DOHH2 (cell line): ENCODE measurements around the gene CABP4.

ENCODE experiments used
- H3F3A ChIP-seq: fragments of 200-600 bp; sonication (generic), shearing (Covaris generic); 2 replicates; pipeline ENCODE4 v1.6.0; 2016; ENCODE audit warnings: antibody characterized with exemption, mild to moderate bottlenecking; ENCODE audit not compliant: control insufficient read depth, insufficient read depth
- H3K27ac ChIP-seq: fragments of 200-600 bp; sonication (generic); 2 replicates; pipeline ENCODE4 v1.5.1; 2014; ENCODE audit warnings: low read depth, mild to moderate bottlenecking, low read length, moderate library complexity
- H3K27me3 ChIP-seq: fragments of 200-600 bp; sonication (generic); 2 replicates; pipeline ENCODE4 v1.6.1; 2014; ENCODE audit warnings: mild to moderate bottlenecking, low read length, mixed read lengths; ENCODE audit not compliant: control insufficient read depth
- H3K36me3 ChIP-seq: fragments of 200-600 bp; sonication (generic); 2 replicates; pipeline ENCODE4 v1.6.1; 2014; ENCODE audit warnings: mild to moderate bottlenecking, low read length, moderate library complexity, mixed read lengths; ENCODE audit not compliant: control insufficient read depth
- H3K4me1 ChIP-seq: fragments of 200-600 bp; sonication (generic); 2 replicates; pipeline ENCODE4 v1.6.1; 2014; ENCODE audit warnings: mild to moderate bottlenecking, low read length, mixed read lengths; ENCODE audit not compliant: control insufficient read depth
- H3K4me2 ChIP-seq: fragments of 200-600 bp; sonication (generic); 2 replicates; pipeline ENCODE4 v1.6.0; 2014; ENCODE audit warnings: mild to moderate bottlenecking, low read length, moderate library complexity
- H3K4me3 ChIP-seq: fragments of 200-600 bp; sonication (generic); 2 replicates; pipeline ENCODE4 v1.5.1; 2014; ENCODE audit warnings: mild to moderate bottlenecking, low read length, mixed read lengths
- H3K79me2 ChIP-seq: fragments of 200-600 bp; sonication (generic); 2 replicates; pipeline ENCODE4 v1.6.1; 2014; ENCODE audit warnings: mild to moderate bottlenecking, low read length, mixed read lengths; ENCODE audit not compliant: control insufficient read depth
- H3K9me2 ChIP-seq: fragments of 200-600 bp; sonication (generic); replicated peaks from 2 replicates; pipeline ENCODE4 v1.6.1; 2014; ENCODE audit warnings: mild to moderate bottlenecking, low read length, mixed read lengths; ENCODE audit not compliant: control insufficient read depth
- H3K9me3 ChIP-seq: fragments of 200-600 bp; sonication (generic); 2 replicates; pipeline ENCODE4 v1.6.1; 2014; ENCODE audit warnings: antibody characterized with exemption, low read length, mixed read lengths; ENCODE audit not compliant: control insufficient read depth, insufficient read depth
- H4K20me1 ChIP-seq: fragments of 200-600 bp; sonication (generic); 2 replicates; pipeline ENCODE4 v1.6.0; 2014; ENCODE audit warnings: low read depth, mild to moderate bottlenecking, antibody characterized with exemption, low read length, moderate library complexity; ENCODE audit not compliant: control insufficient read depth, insufficient read depth
- EZH2phosphoT487 ChIP-seq: fragments of 200-600 bp; sonication (generic); IDR thresholded peaks from 2 replicates; pipeline ENCODE4 v1.6.1; 2017; ENCODE audit warnings: borderline replicate concordance, mild to moderate bottlenecking, antibody characterized with exemption, low read length, moderate library complexity, mixed read lengths
- TF ChIP-seq, protein P1 (sequence below): fragments of 200-600 bp; sonication (generic); IDR thresholded peaks from one replicate; pipeline ENCODE4 v1.5.1; 2014; ENCODE audit warnings: antibody characterized with exemption, mild to moderate bottlenecking, low read depth, low read length; ENCODE audit not compliant: poor library complexity, severe bottlenecking

Gene CABP4

DNA sequence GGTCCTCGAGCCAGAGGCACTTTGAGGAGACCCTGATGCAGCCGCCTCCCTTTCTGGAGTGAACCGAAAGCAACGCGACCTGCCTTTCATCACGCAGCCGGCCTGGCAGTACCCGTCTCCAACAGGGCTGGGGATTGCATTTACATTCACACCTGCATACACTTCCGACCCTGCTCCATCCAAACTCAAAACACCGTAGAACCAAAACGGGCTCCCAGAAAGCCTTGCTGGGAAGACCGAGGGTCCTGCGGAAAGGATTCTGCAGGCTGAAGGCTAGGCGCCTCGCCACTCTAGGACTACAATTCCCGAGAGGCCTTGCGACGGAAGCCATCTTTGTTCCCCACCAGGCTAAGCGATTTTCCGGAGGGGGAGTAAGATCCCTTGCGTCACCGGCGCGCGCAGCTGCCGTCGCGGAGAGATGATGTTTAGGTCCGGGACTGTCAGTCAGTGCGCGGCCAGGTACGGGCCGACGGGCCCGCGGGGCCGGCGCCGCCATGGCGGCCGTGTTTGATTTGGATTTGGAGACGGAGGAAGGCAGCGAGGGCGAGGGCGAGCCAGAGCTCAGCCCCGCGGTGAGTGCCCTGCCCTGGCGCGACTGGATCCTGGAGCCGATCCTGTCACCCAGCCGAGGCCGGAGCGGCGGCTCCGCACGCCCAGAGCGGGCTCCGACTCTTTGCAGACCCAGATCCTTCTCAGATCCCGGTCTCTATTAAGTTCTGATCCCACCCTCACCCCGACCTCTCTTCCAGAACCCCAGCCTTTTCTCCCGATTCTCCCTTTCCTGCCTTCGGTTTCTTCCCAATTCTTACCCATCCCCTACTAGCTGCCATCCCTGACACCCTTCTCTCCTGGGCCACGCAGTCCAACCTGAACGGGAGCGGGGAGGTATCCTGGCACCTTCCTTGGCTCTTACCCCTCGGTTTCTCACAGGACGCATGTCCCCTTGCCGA lies 26.8 kb upstream of the CABP4 start, which contains the start of gene RPS6KB2:
TSS of gene RPS6KB2 (plus strand) at position 443 of the 950 bp plus-strand sequence. CDS start at position 495, 52 bp downstream.
- peaks cover 31% of the 10 kb centered on the region for H3K79me2 ChIP-seq
- no peaks in the 10 kb centered on the region for H3K9me2 ChIP-seq
- H3K36me3 ChIP-seq, result peaks cover 35% of the 10 kb centered on the region
- no peaks in the 10 kb centered on the region for H3K9me3 ChIP-seq
- H3K4me1 ChIP-seq, result peaks cover 16% of the 10 kb centered on the region
- peak within 1 kb of the TSS; percentile 73 for H3K4me3 ChIP-seq
- TF ChIP-seq, protein P1, sequence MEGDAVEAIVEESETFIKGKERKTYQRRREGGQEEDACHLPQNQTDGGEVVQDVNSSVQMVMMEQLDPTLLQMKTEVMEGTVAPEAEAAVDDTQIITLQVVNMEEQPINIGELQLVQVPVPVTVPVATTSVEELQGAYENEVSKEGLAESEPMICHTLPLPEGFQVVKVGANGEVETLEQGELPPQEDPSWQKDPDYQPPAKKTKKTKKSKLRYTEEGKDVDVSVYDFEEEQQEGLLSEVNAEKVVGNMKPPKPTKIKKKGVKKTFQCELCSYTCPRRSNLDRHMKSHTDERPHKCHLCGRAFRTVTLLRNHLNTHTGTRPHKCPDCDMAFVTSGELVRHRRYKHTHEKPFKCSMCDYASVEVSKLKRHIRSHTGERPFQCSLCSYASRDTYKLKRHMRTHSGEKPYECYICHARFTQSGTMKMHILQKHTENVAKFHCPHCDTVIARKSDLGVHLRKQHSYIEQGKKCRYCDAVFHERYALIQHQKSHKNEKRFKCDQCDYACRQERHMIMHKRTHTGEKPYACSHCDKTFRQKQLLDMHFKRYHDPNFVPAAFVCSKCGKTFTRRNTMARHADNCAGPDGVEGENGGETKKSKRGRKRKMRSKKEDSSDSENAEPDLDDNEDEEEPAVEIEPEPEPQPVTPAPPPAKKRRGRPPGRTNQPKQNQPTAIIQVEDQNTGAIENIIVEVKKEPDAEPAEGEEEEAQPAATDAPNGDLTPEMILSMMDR, result no peak
- no peak for TF ChIP-seq EZH2phosphoT487
- H3K27me3 ChIP-seq, result no peaks in the 10 kb centered on the region
- peak within 1 kb of the TSS; percentile 29 for H3K27ac ChIP-seq
- H3K4me2 ChIP-seq, result peak within 1 kb of the TSS; percentile 73
- 0 out of 2 replicates have a peak, but pooled peaks cover 1% of the 10 kb centered on the region for H3F3A ChIP-seq
- no peaks in the 10 kb centered on the region for H4K20me1 ChIP-seq

DNA sequence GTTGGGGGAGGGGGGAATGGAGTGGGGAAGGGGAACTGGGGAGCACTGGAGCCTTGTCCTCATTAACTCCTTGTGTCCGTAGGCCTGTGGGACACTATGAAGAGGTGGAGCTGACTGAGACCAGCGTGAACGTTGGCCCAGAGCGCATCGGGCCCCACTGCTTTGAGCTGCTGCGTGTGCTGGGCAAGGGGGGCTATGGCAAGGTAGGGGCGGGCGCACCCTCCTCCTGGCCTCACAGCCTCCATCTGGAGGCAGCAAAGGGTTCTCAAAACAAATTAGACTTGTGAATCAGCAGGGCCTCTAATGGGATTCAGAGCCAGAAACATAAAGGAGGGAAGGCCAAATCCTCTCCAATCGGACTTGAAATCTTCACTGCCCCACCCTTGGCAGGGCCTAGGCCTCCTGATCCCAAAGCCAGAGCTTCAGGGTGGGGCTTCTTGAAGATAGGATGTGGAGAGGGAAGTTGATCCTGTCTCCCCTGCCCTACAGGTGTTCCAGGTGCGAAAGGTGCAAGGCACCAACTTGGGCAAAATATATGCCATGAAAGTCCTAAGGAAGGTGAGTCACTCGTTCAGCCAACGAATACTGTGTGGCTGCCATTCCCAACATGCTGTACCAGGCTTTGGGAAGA lies 26.0 kb upstream of the CABP4 start:
- Histone ChIP-seq H3K4me1 (peaks cover 25% of the 10 kb centered on the region), H3K27ac (no peak overlapping the region), H3F3A (peaks cover 10% of the 10 kb centered on the region; the same call in 1 of the 2 replicates), H3K36me3 (peaks cover 44% of the 10 kb centered on the region), H3K79me2 (peaks cover 34% of the 10 kb centered on the region), H3K4me3 (peak overlapping the region; percentile 73), H3K9me3 (no peaks in the 10 kb centered on the region), H4K20me1 (no peaks in the 10 kb centered on the region), H3K27me3 (no peaks in the 10 kb centered on the region), H3K9me2 (no peaks in the 10 kb centered on the region), H3K4me2 (peak overlapping the region; percentile 73)
- TF ChIP-seq EZH2phosphoT487, result no peak
- TF ChIP-seq, protein P1, result no peak

- Histone ChIP-seq H3K4me2 (peak overlapping the region; percentile 73), H3K79me2 (peaks cover 37% of the 10 kb centered on the region), H3K27ac (no peak overlapping the region), H3F3A (peaks cover 14% of the 10 kb centered on the region), H3K36me3 (peaks cover 49% of the 10 kb centered on the region), H3K4me1 (peaks cover 30% of the 10 kb centered on the region), H3K4me3 (peak overlapping the region; percentile 73), H3K27me3 (no peaks in the 10 kb centered on the region), H3K9me3 (no peaks in the 10 kb centered on the region), H3K9me2 (no peaks in the 10 kb centered on the region), H4K20me1 (no peaks in the 10 kb centered on the region)
- TF ChIP-seq EZH2phosphoT487, result no peak
- TF ChIP-seq, protein P1, result no peak
Observed at GRCh38 chr11:67429722-67430121, 25.4 kb upstream of the CABP4 start.
